CD4-positive, alpha-beta T cell treated with Interleukin-21 for 1 hour (primary cell): ENCODE data around the gene SETBP1.

Experiments used
- DNase-seq: peaks from one replicate; pipeline ENCODE4 v3.0.0-alpha.2; 2020

SETBP1 gene

DNA sequence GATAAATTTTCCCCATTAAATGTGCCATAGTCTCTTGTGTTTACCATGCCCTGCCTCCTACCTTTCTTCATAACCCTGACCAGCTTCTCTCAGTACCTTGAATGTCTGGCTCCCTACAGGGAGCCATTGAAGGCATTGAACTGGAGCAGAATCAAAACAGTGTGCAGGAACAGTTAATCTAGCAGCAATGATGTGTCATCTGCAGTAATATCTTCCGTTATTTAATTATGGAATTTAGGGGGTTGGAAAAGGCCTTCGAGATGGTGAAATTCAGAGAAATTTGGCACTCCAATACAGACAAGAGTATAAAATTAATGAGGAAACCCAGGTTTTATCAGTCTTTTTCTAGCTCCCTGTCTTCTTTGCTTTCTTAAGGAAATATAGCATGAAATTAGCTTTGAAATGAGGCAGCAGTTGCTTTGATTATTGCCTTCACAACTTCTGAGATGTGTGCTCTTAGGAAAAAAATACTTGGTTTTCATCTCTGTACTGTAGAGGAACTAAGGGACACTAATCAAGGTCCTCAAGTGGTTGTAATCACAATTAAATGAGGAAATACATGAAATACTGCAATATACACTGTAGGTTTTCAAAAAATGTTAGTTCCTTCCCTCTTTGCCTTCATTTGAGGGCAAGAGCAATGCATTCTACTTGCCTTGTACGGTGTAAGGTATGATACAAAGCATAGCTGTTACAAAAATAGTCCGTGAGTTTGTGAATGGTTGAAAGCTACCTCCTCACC is 369.1 kb downstream of the SETBP1 start:
- no peak for DNase-seq

DNA sequence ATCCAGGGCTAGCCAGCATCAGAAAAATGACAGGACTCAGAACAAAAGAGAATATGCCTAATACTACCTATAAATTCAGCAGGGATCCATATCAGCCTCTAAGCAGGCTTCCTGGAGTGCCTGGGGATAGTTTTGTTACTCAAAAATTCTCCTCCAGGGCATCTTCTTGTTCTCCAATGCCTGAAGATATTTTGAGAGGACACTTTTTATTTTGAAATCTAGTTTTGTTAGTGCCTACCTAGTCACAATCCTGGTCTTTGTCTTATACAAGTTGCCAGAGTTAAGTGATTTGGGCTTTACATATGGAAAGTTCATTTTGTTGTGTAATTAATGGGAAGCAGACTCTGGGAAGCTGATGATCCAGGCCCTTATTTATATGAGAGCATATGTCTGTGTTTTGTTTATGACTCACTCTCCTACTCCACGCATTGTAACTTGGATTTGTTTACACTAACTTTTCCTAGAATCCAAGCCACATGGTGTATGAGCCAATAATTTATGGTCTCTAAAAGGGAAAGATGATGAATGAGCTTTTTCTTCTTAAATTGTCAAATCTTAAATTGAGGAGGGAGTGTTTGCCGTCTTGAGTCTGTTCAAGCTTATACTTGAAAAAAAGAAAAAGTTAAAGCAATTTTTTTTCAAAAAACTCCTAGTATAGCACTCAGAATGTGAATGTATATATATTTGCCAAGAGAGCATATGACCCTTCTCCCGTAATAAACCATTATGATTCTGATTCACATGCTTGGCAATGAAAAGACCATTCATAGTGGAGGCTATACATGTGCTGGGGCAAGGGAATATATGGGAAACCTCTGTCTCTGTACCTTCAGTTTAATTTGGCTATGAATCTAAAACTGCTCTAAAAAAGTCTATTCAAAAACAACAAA is 370.3 kb downstream of the SETBP1 start:
- no peak for DNase-seq

- no peak for DNase-seq
Observed at GRCh38 chr18:45054636-45055035, 373.9 kb downstream of the SETBP1 start.

DNA sequence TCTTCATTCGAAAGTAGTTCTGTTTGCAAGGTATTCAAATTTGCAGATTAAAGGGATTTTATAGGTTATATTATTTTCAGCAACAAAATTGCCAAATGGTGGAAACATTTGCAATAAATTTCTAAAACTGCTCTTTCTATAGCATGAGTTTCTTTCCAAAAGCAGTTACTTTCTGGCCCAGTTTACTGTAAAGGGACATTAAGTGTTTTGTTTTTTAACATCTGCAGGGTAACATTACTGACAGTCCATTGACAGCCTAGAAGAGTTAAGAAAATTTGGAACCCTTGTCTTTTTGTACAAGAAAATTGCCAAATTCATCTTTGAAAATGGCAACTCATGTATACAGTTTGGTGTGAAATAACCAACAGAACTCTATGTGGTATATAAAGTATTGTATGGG is 375.1 kb downstream of the SETBP1 start:
- DNase-seq = no peak

GRCh38 chr18:45056926-45057325 is 376.2 kb downstream of the SETBP1 start:
- no peak for DNase-seq

DNA sequence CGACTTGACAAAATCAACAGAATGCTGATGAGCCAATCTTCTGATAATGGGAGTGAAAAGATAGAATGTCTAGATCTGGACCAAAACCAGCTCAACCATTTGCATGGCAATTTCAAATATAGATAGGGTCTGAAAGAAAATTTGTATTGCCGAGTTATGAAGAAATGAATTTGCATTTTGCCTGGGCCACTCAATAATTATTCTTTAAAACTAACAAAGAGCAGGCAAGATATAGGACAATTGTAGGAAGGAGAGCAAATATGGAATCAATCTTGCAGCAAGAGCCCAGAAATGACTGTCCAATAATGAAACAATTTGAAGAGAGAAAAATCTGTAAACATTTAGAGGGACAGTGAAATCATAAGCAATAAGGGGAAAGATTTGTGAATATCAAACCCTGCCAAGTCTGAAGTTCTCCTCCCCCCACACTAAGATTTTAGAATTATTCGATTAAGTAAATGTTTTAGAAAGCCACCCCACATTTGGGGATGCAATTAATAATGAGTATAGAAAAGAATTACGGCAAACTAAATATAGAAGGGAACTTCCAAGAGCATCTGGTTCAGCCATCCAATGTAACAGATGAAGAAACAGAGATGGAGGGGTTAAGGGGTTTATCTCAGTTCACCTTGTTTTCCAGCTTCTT is 377.4 kb downstream of the SETBP1 start:
- DNase-seq = no peak

GRCh38 chr18:45059695-45060094 is 379.0 kb downstream of the SETBP1 start:
- DNase-seq = no peak

GRCh38 chr18:45060102-45060501 is 379.4 kb downstream of the SETBP1 start:
- no peak for DNase-seq

GRCh38 chr18:45061359-45061758 is 380.7 kb downstream of the SETBP1 start:
- DNase-seq = no peak

- DNase-seq = no peak
Observed at GRCh38 chr18:45063246-45064038, 382.8 kb downstream of the SETBP1 start.

- no peak for DNase-seq
Observed at GRCh38 chr18:45066210-45066609, 385.5 kb downstream of the SETBP1 start.

- no peak for DNase-seq
Observed at GRCh38 chr18:45066886-45067285, 386.2 kb downstream of the SETBP1 start.

DNA sequence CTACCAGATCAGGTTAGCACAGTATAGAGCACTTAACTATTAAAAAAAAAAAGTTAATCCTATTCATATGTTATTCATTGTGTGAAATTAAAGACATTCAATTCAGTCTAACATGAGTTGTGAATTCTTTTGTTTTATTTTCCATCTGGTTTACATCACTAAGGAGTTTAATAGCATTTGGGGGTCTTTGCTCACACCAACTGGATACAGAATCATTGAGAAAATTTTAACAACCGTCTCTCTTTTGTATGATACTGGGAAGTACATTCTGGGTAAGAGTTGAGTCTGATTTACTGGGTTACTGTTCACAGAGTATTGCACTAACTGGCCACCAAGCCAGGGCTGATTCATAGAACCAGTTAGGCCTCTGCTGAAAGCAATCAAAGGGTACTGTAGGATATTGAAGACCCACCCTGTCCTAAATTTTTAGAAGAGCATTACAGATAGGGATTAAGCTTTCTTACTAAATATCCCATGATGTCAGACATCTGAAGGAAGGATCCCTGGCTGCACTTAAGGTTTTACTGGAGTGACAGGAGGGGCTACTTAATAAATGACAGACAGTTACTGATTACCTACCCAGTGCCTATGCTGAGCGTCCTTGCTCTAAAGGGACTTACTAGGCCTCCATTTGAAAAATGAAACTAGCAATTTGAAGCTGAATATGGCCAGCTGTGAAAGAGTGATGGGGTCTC is 387.9 kb downstream of the SETBP1 start:
- no peak for DNase-seq

- no peak for DNase-seq
Observed at GRCh38 chr18:45069546-45069945, 388.9 kb downstream of the SETBP1 start.

DNA sequence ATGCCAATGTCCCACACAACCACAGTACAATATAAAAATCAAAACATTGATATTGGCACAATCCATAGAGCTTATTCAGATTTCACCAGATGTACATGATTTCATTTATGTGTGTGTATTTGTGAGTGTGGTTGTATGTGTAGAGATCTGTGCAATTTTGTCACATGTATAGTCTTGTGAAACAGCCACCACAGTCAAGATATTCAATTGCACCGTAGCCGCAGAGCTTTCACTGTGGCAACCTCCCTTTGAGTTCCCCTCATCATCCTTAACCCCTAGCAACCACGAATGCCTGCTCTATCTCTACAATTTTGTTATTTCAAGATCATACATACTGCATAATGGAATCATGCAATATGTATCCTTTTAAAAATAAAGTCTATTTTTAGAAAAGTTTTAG is 391.3 kb downstream of the SETBP1 start:
- DNase-seq = no peak

GRCh38 chr18:45073556-45073955 is 392.9 kb downstream of the SETBP1 start:
- DNase-seq = no peak

GRCh38 chr18:45081566-45082181 is 401.0 kb downstream of the SETBP1 start:
- no peak for DNase-seq

- DNase-seq = no peak
Observed at GRCh38 chr18:45083226-45083855, 402.7 kb downstream of the SETBP1 start.

GRCh38 chr18:45084206-45084605 is 403.5 kb downstream of the SETBP1 start:
- no peak for DNase-seq

GRCh38 chr18:45085916-45086624 is 405.4 kb downstream of the SETBP1 start:
- no peak for DNase-seq

- DNase-seq = no peak
Observed at GRCh38 chr18:45086777-45087176, 406.1 kb downstream of the SETBP1 start.
